Sigmoid colon (tissue), 4 donors: ENCODE measurements around the gene ARHGEF10L.

Experiments used
- POLR2A ChIP-seq, 2 donors: fragments of 450-650 bp; IDR thresholded peaks; one replicate each; pipeline ENCODE4 v1.6.1; 2016; ENCODE audit warnings: antibody characterized with exemption in 2 of 2, mild to moderate bottlenecking in 2 of 2, moderate library complexity in 2 of 2
- POLR2AphosphoS5 ChIP-seq, 4 donors: sonication (generic); formaldehyde crosslinking; IDR thresholded peaks; one replicate each; pipeline ENCODE4 v1.6.1; 2017; ENCODE audit warnings: antibody characterized with exemption in 4 of 4
- TF ChIP-seq, protein P1 (sequence below), 4 experiments: fragments of 450-650 bp in 3 of 4; fragments of 200-600 bp in 1 of 4; IDR thresholded peaks; one replicate each; pipeline ENCODE4 v1.5.1; 2016 to 2019; ENCODE audit warnings: antibody characterized with exemption in 4 of 4, mild to moderate bottlenecking in 3 of 4, moderate library complexity in 2 of 4

DNA sequence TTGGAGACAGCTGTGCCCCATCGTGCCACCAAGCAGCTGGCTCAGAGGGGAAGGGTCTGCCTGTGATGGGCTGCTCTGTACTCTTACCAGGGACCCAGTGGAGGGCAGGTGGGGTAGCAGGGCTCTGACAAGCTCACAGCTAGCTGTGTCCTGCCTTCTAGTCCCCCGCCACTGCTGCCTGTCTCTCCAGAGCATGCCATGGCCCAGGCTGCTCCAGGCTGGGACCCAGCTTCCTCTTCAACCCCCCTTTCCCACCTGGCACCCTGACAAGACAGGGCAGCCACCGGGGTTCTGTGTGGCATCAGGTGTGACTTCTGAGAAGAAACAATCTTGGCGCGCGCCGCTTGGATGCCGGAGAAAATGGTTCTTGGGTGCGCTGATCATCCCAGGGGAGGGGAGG, 123.3 kb downstream of the ARHGEF10L start:
- TF ChIP-seq POLR2A (IDR thresholded peaks at IDR 0.05) (no peak), POLR2AphosphoS5 (IDR thresholded peaks at IDR 0.05) (no peak)
- TF ChIP-seq, protein P1, sequence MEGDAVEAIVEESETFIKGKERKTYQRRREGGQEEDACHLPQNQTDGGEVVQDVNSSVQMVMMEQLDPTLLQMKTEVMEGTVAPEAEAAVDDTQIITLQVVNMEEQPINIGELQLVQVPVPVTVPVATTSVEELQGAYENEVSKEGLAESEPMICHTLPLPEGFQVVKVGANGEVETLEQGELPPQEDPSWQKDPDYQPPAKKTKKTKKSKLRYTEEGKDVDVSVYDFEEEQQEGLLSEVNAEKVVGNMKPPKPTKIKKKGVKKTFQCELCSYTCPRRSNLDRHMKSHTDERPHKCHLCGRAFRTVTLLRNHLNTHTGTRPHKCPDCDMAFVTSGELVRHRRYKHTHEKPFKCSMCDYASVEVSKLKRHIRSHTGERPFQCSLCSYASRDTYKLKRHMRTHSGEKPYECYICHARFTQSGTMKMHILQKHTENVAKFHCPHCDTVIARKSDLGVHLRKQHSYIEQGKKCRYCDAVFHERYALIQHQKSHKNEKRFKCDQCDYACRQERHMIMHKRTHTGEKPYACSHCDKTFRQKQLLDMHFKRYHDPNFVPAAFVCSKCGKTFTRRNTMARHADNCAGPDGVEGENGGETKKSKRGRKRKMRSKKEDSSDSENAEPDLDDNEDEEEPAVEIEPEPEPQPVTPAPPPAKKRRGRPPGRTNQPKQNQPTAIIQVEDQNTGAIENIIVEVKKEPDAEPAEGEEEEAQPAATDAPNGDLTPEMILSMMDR (IDR thresholded peaks at IDR 0.05) = no peak
